NB4 (cell line): Measurements from ENCODE around the gene IQCN.
A peak's percentile ranks its signal among the peaks of the same experiment; 100 is the strongest.

Source experiments
- POLR2A ChIP-seq: IDR thresholded peaks from 2 replicates; pipeline ENCODE4 v1.6.1; 2011; ENCODE audit warnings: mild to moderate bottlenecking; ENCODE audit not compliant: insufficient read length; ENCODE audit errors: extremely low read depth
- TF ChIP-seq, protein P1 (sequence below): IDR thresholded peaks from one replicate; pipeline ENCODE4 v1.5.1; 2012; ENCODE audit warnings: low read depth, low read length

- TF ChIP-seq, protein P1, sequence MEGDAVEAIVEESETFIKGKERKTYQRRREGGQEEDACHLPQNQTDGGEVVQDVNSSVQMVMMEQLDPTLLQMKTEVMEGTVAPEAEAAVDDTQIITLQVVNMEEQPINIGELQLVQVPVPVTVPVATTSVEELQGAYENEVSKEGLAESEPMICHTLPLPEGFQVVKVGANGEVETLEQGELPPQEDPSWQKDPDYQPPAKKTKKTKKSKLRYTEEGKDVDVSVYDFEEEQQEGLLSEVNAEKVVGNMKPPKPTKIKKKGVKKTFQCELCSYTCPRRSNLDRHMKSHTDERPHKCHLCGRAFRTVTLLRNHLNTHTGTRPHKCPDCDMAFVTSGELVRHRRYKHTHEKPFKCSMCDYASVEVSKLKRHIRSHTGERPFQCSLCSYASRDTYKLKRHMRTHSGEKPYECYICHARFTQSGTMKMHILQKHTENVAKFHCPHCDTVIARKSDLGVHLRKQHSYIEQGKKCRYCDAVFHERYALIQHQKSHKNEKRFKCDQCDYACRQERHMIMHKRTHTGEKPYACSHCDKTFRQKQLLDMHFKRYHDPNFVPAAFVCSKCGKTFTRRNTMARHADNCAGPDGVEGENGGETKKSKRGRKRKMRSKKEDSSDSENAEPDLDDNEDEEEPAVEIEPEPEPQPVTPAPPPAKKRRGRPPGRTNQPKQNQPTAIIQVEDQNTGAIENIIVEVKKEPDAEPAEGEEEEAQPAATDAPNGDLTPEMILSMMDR: peak; percentile 27
- no peak for TF ChIP-seq POLR2A
Measured at GRCh38 chr19:18208098-18208951, 65.9 kb downstream of the IQCN start.
